Uterus (tissue), 4 donors: ENCODE measurements around the gene RIC1. TPM values are rescaled to one million over a fixed set of nuclear protein-coding genes. Genes with fewer than 3 reads are reported as not detected.
"Not testable (repeated sequence)": the region's sequence is repeated elsewhere in the genome, so short reads cannot be mapped to it uniquely, and the experiment has no call there.

Experiments used
- DNase-seq, 2 donors: peaks; one replicate each; pipeline ENCODE4 v3.0.0-alpha.2; 2019 to 2020
- H3K27ac ChIP-seq, 2 donors: fragments of 200-600 bp; sonication (generic); 1 replicate in 1 of 2; 2 replicates in 1 of 2; pipeline ENCODE4 v1.5.1; 2016 to 2018
- H3K27me3 ChIP-seq, 2 donors: fragments of 200-600 bp; sonication (generic); one replicate each; pipeline ENCODE4 v1.5.1; 2018 to 2019; ENCODE audit warnings: control low read depth in 1 of 2
- H3K36me3 ChIP-seq, 2 donors: fragments of 200-600 bp; sonication (generic); one replicate each; pipeline ENCODE4 v1.5.1; 2019; ENCODE audit warnings: control low read depth in 1 of 2
- H3K4me1 ChIP-seq, 2 donors: fragments of 200-600 bp; sonication (generic); one replicate each; pipeline ENCODE4 v1.5.1; 2018 to 2019; ENCODE audit warnings: control low read depth in 1 of 2
- H3K4me3 ChIP-seq, 2 donors: fragments of 200-600 bp; sonication (generic); 1 replicate in 1 of 2; 2 replicates in 1 of 2; pipeline ENCODE4 v1.5.1; 2018 to 2019; ENCODE audit warnings: mild to moderate bottlenecking in 1 of 2
- H3K9me3 ChIP-seq, 2 donors: fragments of 200-600 bp; sonication (generic); one replicate each; pipeline ENCODE4 v1.5.1; 2019; ENCODE audit warnings: control low read depth in 1 of 2
- CTCF ChIP-seq, 4 experiments: fragments of 200-600 bp in 2 of 4; fragments of 450-650 bp in 2 of 4; sonication (generic) in 2 of 4; IDR thresholded peaks; one replicate each; pipeline ENCODE4 v1.5.1; 2016 to 2019; ENCODE audit warnings: antibody characterized with exemption in 4 of 4, mild to moderate bottlenecking in 2 of 4, moderate library complexity in 1 of 4
- POLR2A ChIP-seq, 2 donors: fragments of 450-650 bp; IDR thresholded peaks; one replicate each; pipeline ENCODE4 v1.6.1; 2016; ENCODE audit warnings: antibody characterized with exemption in 2 of 2, mild to moderate bottlenecking in 1 of 2, moderate library complexity in 1 of 2
- intact Hi-C: fragments of 100-400 bp; cut with DNase I; formaldehyde crosslinking; loops from one replicate; pipeline ENCODE4 v1.15.1; 2023; ENCODE audit warnings: low total_unique reads
- total RNA-seq, 4 donors: library from RNA; depleted of rRNA in 3 of 4; stranded (reverse); fragments of >200 nt in 3 of 4; gene quantifications; one replicate each; pipeline versions ENCODE4 v1.1.0 to v1.2.4, GENCODE V29; 2014 to 2023
- donor health status: DM: yes; HTN: yes; CAD: no.

Gene RIC1
- total RNA-seq, 4 donors from 2014 or later = 24.1 to 106 (median 52.5) TPM

- Histone ChIP-seq H3K27me3 (no peaks in the 10 kb centered on the region), H3K9me3 (no peaks in the 10 kb centered on the region), H3K4me1 (no peaks in the 10 kb centered on the region), H3K27ac (peak overlapping the region; percentile 50 to 55), H3K4me3 (no peak overlapping the region), H3K36me3 (no peaks in the 10 kb centered on the region)
- TF ChIP-seq CTCF (IDR thresholded peaks at IDR 0.05) = no peak
- TF ChIP-seq POLR2A (IDR thresholded peaks at IDR 0.05) = no peak
- intact Hi-C loops = no loop called here
- DNase-seq = no peak
Measured at GRCh38 chr9:5622016-5622415, 6.9 kb upstream of the RIC1 start.

DNA sequence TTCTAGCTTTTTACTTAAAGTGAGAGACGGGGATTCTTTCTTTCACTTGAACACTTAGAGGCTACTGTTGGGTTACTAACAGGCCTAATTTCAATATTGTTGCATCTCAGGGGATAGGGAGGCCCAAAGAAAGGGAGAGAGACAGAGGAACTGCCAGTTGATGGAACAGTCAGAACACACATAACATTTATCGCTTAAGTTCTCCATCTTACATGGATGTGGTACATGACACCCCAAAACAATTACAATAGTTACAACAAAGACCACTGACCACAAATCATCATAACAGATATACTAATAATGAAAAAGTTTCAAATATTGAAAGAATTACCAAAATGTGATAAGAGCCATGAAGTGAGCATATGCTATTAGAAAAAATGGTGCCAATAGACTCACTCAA lies 4.3 kb upstream of the RIC1 start:
- Histone ChIP-seq H3K4me1 (no peaks in the 10 kb centered on the region), H3K9me3 (no peaks in the 10 kb centered on the region), H3K36me3 (no peaks in the 10 kb centered on the region), H3K4me3 (no peak overlapping the region), H3K27ac (no peak overlapping the region), H3K27me3 (no peaks in the 10 kb centered on the region)
- DNase-seq = no peak
- intact Hi-C loops = no loop called here
- TF ChIP-seq CTCF (IDR thresholded peaks at IDR 0.05) (no peak), POLR2A (IDR thresholded peaks at IDR 0.05) (no peak)

DNA sequence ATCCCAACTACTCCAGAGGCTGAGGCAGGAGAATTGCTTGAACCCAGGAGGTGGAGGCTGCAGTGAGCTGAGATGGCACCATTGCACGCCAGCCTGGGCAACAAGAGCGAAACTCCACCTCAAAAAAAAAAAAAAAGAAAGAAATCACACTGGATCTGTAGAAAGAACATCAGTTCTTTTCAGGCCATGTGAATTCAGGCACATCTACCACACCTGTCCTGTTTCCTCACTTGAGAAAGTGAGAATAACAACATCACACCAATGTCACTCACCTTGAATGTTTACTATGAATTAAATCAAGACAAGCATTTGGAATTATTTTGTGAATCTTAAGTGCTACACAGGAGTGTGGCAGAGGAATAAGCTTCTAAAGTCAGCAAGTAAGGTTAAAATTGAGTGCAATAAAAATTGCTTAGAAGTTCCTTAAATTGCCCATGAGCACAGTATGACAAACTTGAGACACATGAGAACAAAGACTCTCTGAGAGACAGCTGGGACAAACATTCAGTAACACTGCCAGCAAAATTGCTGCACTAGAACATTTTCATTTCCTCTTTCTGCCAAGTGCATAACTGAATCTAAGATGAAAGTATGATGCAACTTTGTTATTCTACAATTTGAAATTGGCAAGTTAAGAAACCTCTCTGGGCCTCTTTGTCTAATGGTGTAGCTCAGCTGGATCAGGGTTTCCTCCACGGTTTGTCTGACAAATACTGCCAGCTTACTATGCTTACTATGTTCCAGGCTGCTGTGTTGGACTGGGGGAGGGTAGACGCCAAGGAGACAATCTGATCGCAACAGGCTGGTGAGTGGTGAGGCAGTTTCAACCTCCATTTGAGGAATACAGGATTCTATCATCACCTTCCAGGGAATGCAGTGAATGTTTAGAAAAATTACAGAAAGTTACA lies 1.9 kb upstream of the RIC1 start:
- intact Hi-C loops = no loop called here
- Histone ChIP-seq H3K36me3 (no peaks in the 10 kb centered on the region), H3K27me3 (no peaks in the 10 kb centered on the region), H3K4me1 (peaks cover 0 to 8% of the 10 kb centered on the region in 2 donors), H3K9me3 (no peaks in the 10 kb centered on the region), H3K27ac (peak overlapping the region; percentile 95 to 100), H3K4me3 (no peak overlapping the region)
- DNase-seq = peak in 1 of 2 donors; percentile 25
- no peak for TF ChIP-seq CTCF (IDR thresholded peaks at IDR 0.05)
- TF ChIP-seq POLR2A (IDR thresholded peaks at IDR 0.05) = no peak

- peak overlapping the region; percentile 95 to 100 for H3K27ac ChIP-seq
- H3K27me3 ChIP-seq, intact Hi-C loops, H3K9me3 ChIP-seq, DNase-seq, H3K36me3 ChIP-seq, H3K4me1 ChIP-seq: not testable (repeated sequence)
- H3K4me3 ChIP-seq = peak overlapping the region; percentile 90 to 100
Measured at GRCh38 chr9:5627686-5628085, 1.2 kb upstream of the RIC1 start.

DNA sequence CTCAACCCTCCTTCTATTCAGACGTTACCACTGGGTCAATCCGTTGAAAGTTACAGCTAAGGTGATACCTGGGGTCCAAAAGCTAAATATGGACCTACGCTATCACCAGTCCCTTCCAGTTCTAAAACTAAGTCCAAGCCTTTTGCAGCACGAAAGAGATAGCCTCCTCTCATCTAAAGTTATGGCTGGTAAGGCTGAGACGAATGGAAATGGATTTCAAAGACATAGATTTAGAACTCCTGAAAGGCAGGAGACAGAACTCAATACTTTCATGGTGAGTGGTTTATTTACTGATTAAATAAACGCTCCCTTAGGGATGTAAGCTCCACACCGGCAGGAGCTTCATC lies 751 bp upstream of the RIC1 start:
- H3K27ac ChIP-seq = peak overlapping the region; percentile 95 to 100
- H3K4me3 ChIP-seq = peak overlapping the region; percentile 90 to 100
- TF ChIP-seq CTCF (IDR thresholded peaks at IDR 0.05) (no peak), POLR2A (IDR thresholded peaks at IDR 0.05) (no peak)
- no peaks in the 10 kb centered on the region for H3K9me3 ChIP-seq
- no peaks in the 10 kb centered on the region for H3K27me3 ChIP-seq
- H3K4me1 ChIP-seq = peaks cover 0 to 9% of the 10 kb centered on the region in 2 donors
- H3K36me3 ChIP-seq = no peaks in the 10 kb centered on the region
- intact Hi-C loops = no loop called here
- no peak for DNase-seq
